SK-N-SH treated with all-trans-retinoic acid at 6 μM for 48 hours (cell line): ENCODE measurements around the gene GRM7.

Experiments used
- ARNTL ChIP-seq: fragments of 450-650 bp; formaldehyde crosslinking; IDR thresholded peaks from 2 replicates; pipeline ENCODE4 v1.5.0; 2020; ENCODE audit warnings: low read depth, mild to moderate bottlenecking, moderate library complexity, borderline replicate concordance
- CSRNP3 ChIP-seq: fragments of 250-450 bp; sonication (Bioruptor Pico); IDR thresholded peaks from 2 replicates; pipeline ENCODE4 v1.5.1; 2021; ENCODE audit warnings: mild to moderate bottlenecking, moderate library complexity
- ESRRG ChIP-seq: fragments of 250-450 bp; sonication (Bioruptor Pico); IDR thresholded peaks from 2 replicates; pipeline ENCODE4 v1.6.1; 2021; ENCODE audit warnings: mild to moderate bottlenecking
- OSR1 ChIP-seq: fragments of 250-450 bp; sonication (Bioruptor Pico); IDR thresholded peaks from 2 replicates; pipeline ENCODE4 v1.8.0; 2022; ENCODE audit warnings: moderate library complexity, mild to moderate bottlenecking, inconsistent platforms
- PATZ1 ChIP-seq: fragments of 250-450 bp; sonication (Bioruptor Pico); IDR thresholded peaks from 2 replicates; pipeline ENCODE4 v1.8.0; 2020; ENCODE audit warnings: mild to moderate bottlenecking, moderate library complexity, borderline replicate concordance
- TCF4 ChIP-seq: fragments of 250-450 bp; sonication (Bioruptor Pico); IDR thresholded peaks from 2 replicates; pipeline ENCODE4 v1.8.0; 2021; ENCODE audit warnings: mild to moderate bottlenecking, moderate library complexity, borderline replicate concordance
- TOX ChIP-seq: fragments of 250-450 bp; sonication (Bioruptor Pico); IDR thresholded peaks from 2 replicates; pipeline ENCODE4 v1.8.0; 2021; ENCODE audit warnings: mild to moderate bottlenecking, moderate library complexity, borderline replicate concordance
- ZFP3 ChIP-seq: fragments of 250-450 bp; sonication (Bioruptor Pico); IDR thresholded peaks from 2 replicates; pipeline ENCODE4 v1.5.0; 2020; ENCODE audit warnings: mild to moderate bottlenecking, moderate library complexity
- ZNF70 ChIP-seq: fragments of 450-650 bp; formaldehyde crosslinking; IDR thresholded peaks from 2 replicates; pipeline ENCODE4 v1.5.0; 2020; ENCODE audit warnings: mild to moderate bottlenecking, moderate library complexity

GRCh38 chr3:7574435-7574834 lies 713.5 kb downstream of the GRM7 start:
- TF ChIP-seq ZFP3 (no peak), TCF4 (CRISPR knock-in tag) (no peak), OSR1 (no peak), PATZ1 (CRISPR knock-in tag) (no peak), ARNTL (no peak), TOX (CRISPR knock-in tag) (no peak), CSRNP3 (CRISPR knock-in tag) (no peak), ESRRG (CRISPR knock-in tag) (no peak), ZNF70 (CRISPR knock-in tag) (no peak)
